Neural cell (in vitro differentiated cells): Measurements from ENCODE around the gene COL28A1. TPM values are rescaled to one million over a fixed set of nuclear protein-coding genes. Genes with fewer than 3 reads are reported as not detected.

Source experiments
- H2AFZ ChIP-seq: fragments of 200-600, 300-800 bp; sonication (generic), shearing (Covaris generic); 2 replicates; pipeline ENCODE4 v1.6.0; 2014; ENCODE audit warnings: low read depth, mild to moderate bottlenecking, antibody characterized with exemption, low read length, moderate library complexity
- H3F3A ChIP-seq: fragments of 200-600 bp; shearing (Covaris generic); 2 replicates; pipeline ENCODE4 v1.6.1; 2016; ENCODE audit warnings: mild to moderate bottlenecking, moderate library complexity, mixed read lengths, antibody characterized with exemption, low read length; ENCODE audit not compliant: insufficient read depth, poor library complexity, severe bottlenecking
- H3K27ac ChIP-seq: fragments of 200-600, 300-800 bp; sonication (generic), shearing (Covaris generic); 2 replicates; pipeline ENCODE4 v1.5.1; 2014; ENCODE audit warnings: mild to moderate bottlenecking, low read length, moderate library complexity
- H3K27me3 ChIP-seq: fragments of 300-800, 200-600 bp; sonication (generic), shearing (Covaris generic); 2 replicates; pipeline ENCODE4 v1.6.0; 2014; ENCODE audit warnings: mild to moderate bottlenecking, low read depth, low read length, moderate library complexity; ENCODE audit not compliant: insufficient read depth
- H3K36me3 ChIP-seq: fragments of 300-800, 200-600 bp; sonication (generic), shearing (Covaris generic); 2 replicates; pipeline ENCODE4 v1.5.1; 2014; ENCODE audit warnings: mild to moderate bottlenecking, antibody characterized with exemption, low read length, moderate library complexity; ENCODE audit not compliant: insufficient read depth
- H3K4me2 ChIP-seq: fragments of 300-800, 200-600 bp; sonication (generic), shearing (Covaris generic); 2 replicates; pipeline ENCODE4 v1.6.0; 2014; ENCODE audit warnings: mild to moderate bottlenecking, low read length
- H3K4me3 ChIP-seq: fragments of 300-800, 200-600 bp; sonication (generic), shearing (Covaris generic); 2 replicates; pipeline ENCODE4 v1.5.1; 2014; ENCODE audit warnings: mild to moderate bottlenecking, low read length, moderate library complexity
- H3K79me2 ChIP-seq: fragments of 200-600 bp; shearing (Covaris generic); replicated peaks from 2 replicates; pipeline ENCODE4 v1.6.0; 2014; ENCODE audit warnings: mild to moderate bottlenecking, low read length, moderate library complexity; ENCODE audit not compliant: insufficient read depth
- H3K9ac ChIP-seq: fragments of 300-800, 200-600 bp; sonication (generic), shearing (Covaris generic); 2 replicates; pipeline ENCODE4 v1.6.1; 2016; ENCODE audit warnings: mild to moderate bottlenecking, low read length, mixed read lengths
- H3K9me2 ChIP-seq: fragments of 200-600 bp; shearing (Covaris generic); 2 replicates; pipeline ENCODE4 v1.6.1; 2016; ENCODE audit warnings: mild to moderate bottlenecking, low read length, mixed read lengths; ENCODE audit not compliant: insufficient read depth
- H3K9me3 ChIP-seq: fragments of 200-600, 300-800 bp; sonication (generic), shearing (Covaris generic); 2 replicates; pipeline ENCODE4 v1.6.1; 2016; ENCODE audit warnings: mild to moderate bottlenecking, mixed run types, low read length, moderate library complexity, mixed read lengths
- H4K20me1 ChIP-seq: fragments of 200-600 bp; shearing (Covaris generic); 2 replicates; pipeline ENCODE4 v1.6.1; 2016; ENCODE audit warnings: mild to moderate bottlenecking, mixed run types; ENCODE audit not compliant: insufficient read depth
- CTCF ChIP-seq: fragments of 450-650 bp; IDR thresholded peaks from 2 replicates; pipeline ENCODE4 v1.5.1; 2014; ENCODE audit warnings: antibody characterized with exemption, mild to moderate bottlenecking, moderate library complexity; ENCODE audit not compliant: poor library complexity, severe bottlenecking
- EP300 ChIP-seq: fragments of 450-650 bp; conservative IDR thresholded peaks from 2 replicates; pipeline ENCODE4 v1.6.1; 2014; ENCODE audit warnings: antibody characterized with exemption, mild to moderate bottlenecking, moderate library complexity; ENCODE audit not compliant: poor library complexity, severe bottlenecking
- EZH2 ChIP-seq: fragments of 200-600, 300-800 bp; shearing (Covaris generic), sonication (generic); IDR thresholded peaks from 2 replicates; pipeline ENCODE4 v1.6.1; 2014; ENCODE audit warnings: antibody characterized with exemption, low read length, borderline replicate concordance, mild to moderate bottlenecking; ENCODE audit not compliant: insufficient read depth, poor library complexity, severe bottlenecking
- MXI1 ChIP-seq: fragments of 450-650 bp; conservative IDR thresholded peaks from 2 replicates; pipeline ENCODE4 v1.6.1; 2014; ENCODE audit warnings: antibody characterized with exemption, mild to moderate bottlenecking; ENCODE audit not compliant: poor library complexity, severe bottlenecking
- POLR2AphosphoS5 ChIP-seq: IDR thresholded peaks from 2 replicates; pipeline ENCODE4 v1.6.1; 2012
- RAD21 ChIP-seq: fragments of 450-650 bp; conservative IDR thresholded peaks from 2 replicates; pipeline ENCODE4 v1.6.1; 2014; ENCODE audit warnings: antibody characterized with exemption, mild to moderate bottlenecking, moderate library complexity
- REST ChIP-seq: IDR thresholded peaks from 2 replicates; pipeline ENCODE4 v1.6.1; 2012; ENCODE audit warnings: borderline replicate concordance
- SMC3 ChIP-seq: fragments of 450-650 bp; conservative IDR thresholded peaks from 2 replicates; pipeline ENCODE4 v1.6.1; 2014; ENCODE audit warnings: antibody characterized with exemption, mild to moderate bottlenecking, moderate library complexity; ENCODE audit not compliant: poor library complexity
- TAF1 ChIP-seq: IDR thresholded peaks from 2 replicates; pipeline ENCODE4 v1.6.1; 2012; ENCODE audit warnings: low read depth
- polyA plus RNA-seq: library from polyadenylated mRNA; depleted of rRNA; stranded (reverse); fragments of >200 nt; gene quantifications from 2 replicates; pipeline ENCODE4 v1.2.3, GENCODE V29; 2014

The COL28A1 gene
- polyA plus RNA-seq, 1 donor from 2014 or later: 1.0 TPM

GRCh38 chr7:7529328-7529727, 6.3 kb downstream of the COL28A1 start:
- no peak overlapping the region for H3K4me3 ChIP-seq
- H3K27me3 ChIP-seq: no peaks in the 10 kb centered on the region
- H3K36me3 ChIP-seq: no peaks in the 10 kb centered on the region
- H3K4me2 ChIP-seq: no peak overlapping the region
- H3K9me3 ChIP-seq: no peaks in the 10 kb centered on the region
- no peaks in the 10 kb centered on the region for H3K9me2 ChIP-seq
- H4K20me1 ChIP-seq: no peaks in the 10 kb centered on the region
- no peaks in the 10 kb centered on the region for H3K79me2 ChIP-seq
- TF ChIP-seq SMC3 (no peak), EZH2 (no peak), CTCF (no peak), REST (no peak), EP300 (no peak), MXI1 (no peak), TAF1 (no peak), POLR2AphosphoS5 (no peak), RAD21 (no peak)
- H3K27ac ChIP-seq: no peak overlapping the region
- no peaks in the 10 kb centered on the region for H3F3A ChIP-seq
- no peak overlapping the region for H3K9ac ChIP-seq
- no peak overlapping the region for H2AFZ ChIP-seq

- Histone ChIP-seq H2AFZ (no peak overlapping the region), H3K9me2 (no peaks in the 10 kb centered on the region), H3K79me2 (no peaks in the 10 kb centered on the region), H3K9me3 (no peaks in the 10 kb centered on the region), H3K4me2 (no peak overlapping the region), H3K27ac (no peak overlapping the region), H3K27me3 (no peaks in the 10 kb centered on the region), H3F3A (no peaks in the 10 kb centered on the region), H3K36me3 (no peaks in the 10 kb centered on the region), H4K20me1 (no peaks in the 10 kb centered on the region), H3K9ac (no peak overlapping the region), H3K4me3 (no peak overlapping the region)
- TF ChIP-seq RAD21 (no peak), SMC3 (no peak), CTCF (no peak), REST (no peak), MXI1 (no peak), TAF1 (no peak), EZH2 (no peak), EP300 (no peak), POLR2AphosphoS5 (no peak)
These were observed 8.6 kb downstream of the COL28A1 start for GRCh38 chr7:7527047-7527446.
